GM10266 (cell line): Measurements from ENCODE around the gene IMPDH1.

Experiments
- DNase-seq: peaks from one replicate; pipeline ENCODE4 v3.0.0; 2012; ENCODE audit errors: extremely low spot score
- TF ChIP-seq, protein P1 (sequence below): IDR thresholded peaks from 2 replicates; pipeline ENCODE4 v1.5.1; 2012; ENCODE audit warnings: mild to moderate bottlenecking, low read depth; ENCODE audit not compliant: control insufficient read depth, insufficient read depth; ENCODE audit errors: missing control alignments

Gene IMPDH1

DNA sequence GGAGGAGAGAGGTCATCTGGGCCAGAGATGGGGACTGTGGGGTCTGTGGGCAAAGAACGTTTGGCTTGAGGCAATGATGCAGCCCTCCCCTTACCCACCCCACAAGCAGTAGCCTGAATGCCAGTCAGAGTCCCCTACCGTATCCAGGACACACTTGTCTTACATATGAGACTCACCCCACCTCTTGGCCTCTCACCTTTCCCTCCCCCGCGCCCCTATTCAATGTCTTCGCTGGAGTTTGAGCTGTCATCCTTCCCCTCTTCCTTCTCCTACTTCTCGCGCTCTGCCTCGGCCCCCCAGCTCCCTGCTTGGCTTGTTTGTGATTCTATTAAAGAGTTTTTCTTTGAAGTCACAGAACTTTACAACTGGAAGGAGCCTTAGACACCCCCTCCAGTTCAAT, 57.1 kb downstream of the IMPDH1 start:
- TF ChIP-seq, protein P1, sequence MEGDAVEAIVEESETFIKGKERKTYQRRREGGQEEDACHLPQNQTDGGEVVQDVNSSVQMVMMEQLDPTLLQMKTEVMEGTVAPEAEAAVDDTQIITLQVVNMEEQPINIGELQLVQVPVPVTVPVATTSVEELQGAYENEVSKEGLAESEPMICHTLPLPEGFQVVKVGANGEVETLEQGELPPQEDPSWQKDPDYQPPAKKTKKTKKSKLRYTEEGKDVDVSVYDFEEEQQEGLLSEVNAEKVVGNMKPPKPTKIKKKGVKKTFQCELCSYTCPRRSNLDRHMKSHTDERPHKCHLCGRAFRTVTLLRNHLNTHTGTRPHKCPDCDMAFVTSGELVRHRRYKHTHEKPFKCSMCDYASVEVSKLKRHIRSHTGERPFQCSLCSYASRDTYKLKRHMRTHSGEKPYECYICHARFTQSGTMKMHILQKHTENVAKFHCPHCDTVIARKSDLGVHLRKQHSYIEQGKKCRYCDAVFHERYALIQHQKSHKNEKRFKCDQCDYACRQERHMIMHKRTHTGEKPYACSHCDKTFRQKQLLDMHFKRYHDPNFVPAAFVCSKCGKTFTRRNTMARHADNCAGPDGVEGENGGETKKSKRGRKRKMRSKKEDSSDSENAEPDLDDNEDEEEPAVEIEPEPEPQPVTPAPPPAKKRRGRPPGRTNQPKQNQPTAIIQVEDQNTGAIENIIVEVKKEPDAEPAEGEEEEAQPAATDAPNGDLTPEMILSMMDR = no peak

GRCh38 chr7:128352153-128352537, 57.6 kb downstream of the IMPDH1 start:
- peak; percentile 30 for DNase-seq

More for the DNA sequence above, 57.1 kb downstream of the IMPDH1 start:
- peak; percentile 29 for DNase-seq

DNA sequence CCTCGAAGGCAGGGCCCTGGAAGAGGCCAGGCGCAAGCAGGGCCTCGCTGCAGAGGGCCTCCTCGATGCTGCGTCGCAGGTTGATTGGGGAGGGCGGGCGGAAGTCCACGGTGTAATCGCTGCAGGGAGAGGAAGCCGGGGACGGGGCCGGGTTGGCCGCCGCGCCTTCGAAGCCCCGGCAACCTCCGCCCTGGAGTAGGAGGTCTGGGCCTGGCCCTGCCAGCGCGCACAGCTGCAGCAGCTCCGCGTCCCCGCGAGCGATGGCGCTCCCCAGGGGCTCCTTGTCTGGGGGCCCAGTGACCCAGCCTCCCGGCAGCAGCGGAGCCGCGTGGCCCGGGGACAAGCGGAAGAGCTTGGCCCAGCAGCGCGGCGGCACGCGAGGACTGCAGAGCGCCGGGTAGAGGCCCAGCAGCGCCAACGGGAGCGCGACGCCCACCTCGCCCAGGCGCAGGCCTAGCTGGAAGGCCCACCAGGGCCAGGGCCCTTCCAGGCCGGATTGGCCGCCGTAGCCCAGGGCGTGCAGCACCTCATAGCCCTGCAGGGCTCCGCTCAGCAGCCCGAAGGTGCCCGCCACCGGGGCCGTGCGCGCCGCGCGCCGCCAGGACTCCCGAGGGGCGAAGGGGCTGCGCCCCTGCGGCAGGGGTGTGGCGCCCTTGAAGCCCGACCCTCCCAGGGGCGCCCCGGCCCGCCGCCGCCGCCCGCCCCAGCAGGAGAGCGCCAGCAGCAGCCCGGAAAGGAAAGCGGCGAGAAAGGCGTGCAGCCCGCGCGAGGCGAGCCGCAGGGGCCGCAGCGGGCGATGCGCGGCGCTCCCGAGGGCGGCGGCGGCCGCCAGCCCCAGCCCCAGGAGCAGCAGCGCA, 58.3 kb downstream of the IMPDH1 start:
- TF ChIP-seq, protein P1 = no peak
- peak; percentile 30 for DNase-seq

More at GRCh38 chr7:128352153-128352537, 57.6 kb downstream of the IMPDH1 start:
- TF ChIP-seq, protein P1 = no peak

DNA sequence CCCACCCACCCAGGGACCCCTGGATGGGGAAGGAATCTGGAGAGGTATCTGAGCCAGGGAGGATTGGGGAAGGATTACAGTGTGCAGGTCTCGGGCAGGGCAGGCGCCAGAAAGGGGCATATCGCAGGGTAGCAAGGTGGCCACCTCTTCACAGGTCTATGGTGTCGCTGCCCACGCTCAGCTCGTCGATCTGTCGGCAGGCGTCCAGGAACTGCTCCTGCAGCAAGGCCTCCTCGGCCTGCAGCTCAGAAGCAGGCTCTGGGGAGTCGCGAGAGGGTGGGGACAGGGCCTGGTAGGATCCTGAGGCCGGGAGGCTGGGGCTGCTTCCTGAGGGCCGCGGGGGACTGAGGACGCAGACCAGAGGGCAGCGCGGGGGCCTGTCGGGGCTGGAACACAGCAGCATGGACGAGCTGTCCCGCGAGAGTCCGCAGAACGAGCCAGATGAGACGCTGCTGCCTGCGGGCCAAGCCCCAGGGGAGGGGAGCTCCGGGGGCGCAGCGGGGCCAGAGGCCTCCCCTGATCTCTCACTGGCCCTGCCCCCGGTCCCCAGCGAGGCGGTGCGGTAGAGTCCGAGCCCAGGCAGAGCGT, 59.0 kb downstream of the IMPDH1 start:
- TF ChIP-seq, protein P1 = no peak
- DNase-seq = no peak

- TF ChIP-seq, protein P1 = no peak
- no peak for DNase-seq
Measured at GRCh38 chr7:128349466-128349825, 60.3 kb downstream of the IMPDH1 start.

DNA sequence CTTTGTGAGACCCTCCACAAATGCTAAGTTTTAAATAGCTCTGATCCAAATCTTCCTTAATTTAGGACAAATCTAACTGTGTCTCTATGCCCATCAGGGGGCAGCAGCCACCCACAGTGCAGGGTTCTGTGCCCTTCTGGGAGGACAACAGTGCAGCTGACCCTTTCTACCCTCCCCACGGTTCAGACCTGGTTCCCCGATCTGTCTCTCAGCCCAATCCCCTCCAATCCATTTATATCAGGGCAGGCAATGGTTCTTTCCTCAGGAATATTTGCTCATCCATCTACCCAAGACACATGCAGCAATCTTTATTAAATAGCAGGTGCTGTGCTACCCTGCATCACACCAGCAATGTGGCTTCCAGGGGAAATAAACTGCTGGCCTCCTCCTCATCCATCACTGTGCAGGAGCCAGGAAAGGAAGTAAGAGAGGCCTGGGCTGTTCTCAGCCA, 62.1 kb downstream of the IMPDH1 start:
- DNase-seq = peak; percentile 63
- TF ChIP-seq, protein P1 = peak; percentile 50

GRCh38 chr7:128344431-128344774, 65.4 kb downstream of the IMPDH1 start:
- DNase-seq = no peak
- TF ChIP-seq, protein P1 = no peak
